Calu3 (cell line): ENCODE results near the gene TUBB6. TPM values are rescaled to one million over a fixed set of nuclear protein-coding genes. Genes with fewer than 3 reads are reported as not detected.

Experiments used
- BruUV-seq: library from RNA; stranded (reverse); fragments of 400-500 nt; replicated peaks from 2 replicates; lab custom pipeline; 2021; lab: Mats Ljungman, UMichigan
- CTCF ChIA-PET: fragments of 300-600 bp; sonication (Branson Sonifier 250); formaldehyde crosslinking; loops from one replicate; lab custom pipeline; 2022; ENCODE audit warnings: antibody characterized with exemption; lab: Charles Lee
- DNase-seq: peaks from one replicate; pipeline ENCODE4 v3.0.0; 2022
- H3K27ac Mint-ChIP-seq: one replicate; pipeline ENCODE4 v1.8.0; 2022; ENCODE audit warnings: mixed read lengths; ENCODE audit not compliant: unreplicated experiment
- H3K27me3 Mint-ChIP-seq: one replicate; pipeline ENCODE4 v1.8.0; 2022; ENCODE audit warnings: mixed read lengths; ENCODE audit not compliant: unreplicated experiment
- H3K36me3 Mint-ChIP-seq: one replicate; pipeline ENCODE4 v1.8.0; 2022; ENCODE audit warnings: mild to moderate bottlenecking, moderate library complexity, mixed read lengths; ENCODE audit not compliant: insufficient read depth, unreplicated experiment
- H3K4me1 Mint-ChIP-seq: one replicate; pipeline ENCODE4 v1.8.0; 2022; ENCODE audit warnings: mild to moderate bottlenecking, low read depth, mixed read lengths; ENCODE audit not compliant: unreplicated experiment
- H3K4me3 Mint-ChIP-seq: one replicate; pipeline ENCODE4 v1.8.0; 2022; ENCODE audit warnings: mild to moderate bottlenecking, low read depth, moderate library complexity, mixed read lengths; ENCODE audit not compliant: unreplicated experiment
- H3K9me3 Mint-ChIP-seq: one replicate; pipeline ENCODE4 v1.8.0; 2022; ENCODE audit warnings: low read depth, mixed read lengths; ENCODE audit not compliant: unreplicated experiment
- CTCF ChIP-seq: fragments of 200-600 bp; IDR thresholded peaks from one replicate; pipeline ENCODE4 v1.8.0; 2022; ENCODE audit warnings: antibody characterized with exemption; ENCODE audit not compliant: unreplicated experiment
- intact Hi-C: fragments of 100-400 bp; cut with micrococcal nuclease; formaldehyde crosslinking; loops from one replicate; pipeline ENCODE4 v1.10.0; 2022; ENCODE audit not compliant: unreplicated experiment
- total RNA-seq: library from RNA; stranded (reverse); gene quantifications from 2 replicates; pipeline ENCODE4 v1.2.3, GENCODE V29; 2022

The TUBB6 gene
- total RNA-seq, 1 experiment from 2014 or later: 25.7 TPM

GRCh38 chr18:12334366-12334808, 26.3 kb downstream of the TUBB6 start:
- DNase-seq: no peak
- intact Hi-C loops: no loop called here
- Mint-ChIP-seq H3K9me3 (no peaks in the 10 kb centered on the region), H3K27me3 (no peaks in the 10 kb centered on the region), H3K4me3 (no peak overlapping the region), H3K36me3 (peaks cover 45% of the 10 kb centered on the region), H3K4me1 (peaks cover 22% of the 10 kb centered on the region), H3K27ac (no peak overlapping the region)
- TF ChIP-seq CTCF: no peak
- CTCF ChIA-PET: interaction anchor here (0.6 kb wide), 1 partner anchor 24 kb away, joined by 3 read pairs; no protein-coding TSS in a partner anchor
- BruUV-seq: no TSS peak

GRCh38 chr18:12334863-12335262, 26.8 kb downstream of the TUBB6 start:
- H3K36me3 Mint-ChIP-seq: peaks cover 40% of the 10 kb centered on the region
- TF ChIP-seq CTCF: no peak
- no peaks in the 10 kb centered on the region for H3K27me3 Mint-ChIP-seq
- no peak overlapping the region for H3K4me3 Mint-ChIP-seq
- no peaks in the 10 kb centered on the region for H3K9me3 Mint-ChIP-seq
- intact Hi-C loops: no loop called here
- peaks cover 22% of the 10 kb centered on the region for H3K4me1 Mint-ChIP-seq
- DNase-seq: no peak
- BruUV-seq: no TSS peak
- CTCF ChIA-PET: no interaction called here
- no peak overlapping the region for H3K27ac Mint-ChIP-seq

- peaks cover 22% of the 10 kb centered on the region for H3K4me1 Mint-ChIP-seq
- TF ChIP-seq CTCF: no peak
- no TSS peak for BruUV-seq
- no peak overlapping the region for H3K4me3 Mint-ChIP-seq
- H3K27me3 Mint-ChIP-seq: no peaks in the 10 kb centered on the region
- no peak for DNase-seq
- H3K36me3 Mint-ChIP-seq: peaks cover 37% of the 10 kb centered on the region
- no peaks in the 10 kb centered on the region for H3K9me3 Mint-ChIP-seq
- CTCF ChIA-PET: no interaction called here
- intact Hi-C loops: no loop called here
- no peak overlapping the region for H3K27ac Mint-ChIP-seq
These were observed 27.5 kb downstream of the TUBB6 start for GRCh38 chr18:12335503-12335902.

GRCh38 chr18:12336171-12336613, 28.2 kb downstream of the TUBB6 start:
- peaks cover 22% of the 10 kb centered on the region for H3K4me1 Mint-ChIP-seq
- no peaks in the 10 kb centered on the region for H3K27me3 Mint-ChIP-seq
- peak overlapping the region; percentile 77 for H3K27ac Mint-ChIP-seq
- TF ChIP-seq CTCF: no peak
- intact Hi-C loops: no loop called here
- H3K4me3 Mint-ChIP-seq: peak overlapping the region; percentile 34
- no peak for DNase-seq
- CTCF ChIA-PET: interaction anchor here (0.7 to 1.8 kb wide), 2 partner anchors 8 to 64 kb away, joined by 3 to 11 read pairs; no protein-coding TSS in a partner anchor
- H3K36me3 Mint-ChIP-seq: peaks cover 37% of the 10 kb centered on the region
- H3K9me3 Mint-ChIP-seq: no peaks in the 10 kb centered on the region
- BruUV-seq: no TSS peak
